HG03469 (cell line): ENCODE measurements around the gene HIVEP3.

ENCODE experiments used
- ATAC-seq: cut with Tn5 transposase; IDR thresholded peaks from one replicate; pipeline ENCODE4 v1.9.1; 2021; ENCODE audit warnings: mild to moderate bottlenecking, moderate library complexity, moderate number of reproducible peaks; ENCODE audit not compliant: unreplicated experiment

HIVEP3 gene

DNA sequence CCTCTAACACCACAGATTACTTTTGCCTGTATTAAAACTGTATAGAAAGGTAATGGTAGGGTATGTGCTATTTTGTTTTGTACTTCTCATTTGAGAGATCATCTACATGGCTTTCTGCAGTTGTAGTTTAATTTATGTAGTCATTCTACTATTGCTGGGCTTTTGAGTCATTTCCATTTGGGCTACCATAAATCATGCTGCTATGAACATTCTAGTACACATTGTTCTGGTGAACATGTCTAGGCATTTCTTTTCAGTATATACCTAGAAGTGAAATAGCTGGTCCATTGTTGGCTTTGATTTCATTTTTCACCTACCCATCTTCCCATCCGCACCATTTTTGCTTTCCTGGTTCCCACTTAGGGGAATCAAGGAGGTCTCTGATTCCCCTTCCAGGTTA, 453.0 kb downstream of the HIVEP3 start:
- ATAC-seq: no peak

DNA sequence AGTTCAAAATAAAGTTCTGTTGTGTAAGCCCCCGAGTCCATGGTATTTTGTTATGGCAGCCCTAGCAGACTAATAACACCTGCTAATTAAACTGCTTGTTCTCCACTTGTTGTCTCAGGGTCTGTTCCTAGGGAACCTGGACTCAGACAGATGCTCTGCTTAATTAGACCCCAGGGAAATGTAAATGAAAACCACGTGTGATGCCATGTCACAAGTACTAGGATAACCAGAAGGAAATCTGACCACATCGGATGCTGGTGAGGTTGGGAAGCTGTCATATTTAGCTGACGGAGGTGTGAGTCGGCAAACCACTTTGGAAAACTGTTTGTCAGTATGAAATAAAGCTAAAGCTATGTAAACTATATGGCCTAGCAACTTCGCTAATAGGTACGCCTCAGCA, 453.8 kb downstream of the HIVEP3 start:
- no peak for ATAC-seq

GRCh38 chr1:41463516-41463915, 455.2 kb downstream of the HIVEP3 start:
- no peak for ATAC-seq

DNA sequence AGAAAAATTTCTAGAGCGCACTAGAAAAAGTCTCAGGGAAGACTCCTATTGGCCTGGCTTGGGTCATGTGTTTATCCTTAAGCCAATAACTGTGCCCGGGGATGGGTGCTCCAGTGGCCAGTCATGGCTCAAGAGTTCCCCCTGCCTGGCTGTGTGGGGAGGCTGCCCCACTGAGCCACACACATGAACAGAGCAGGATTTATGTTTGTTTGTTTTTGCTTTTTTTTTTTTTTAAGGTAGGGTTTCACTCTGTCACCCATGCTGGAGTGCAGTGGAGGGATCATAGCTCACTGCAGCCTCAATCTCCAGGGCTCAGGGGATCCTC, 456.1 kb downstream of the HIVEP3 start:
- ATAC-seq: no peak

DNA sequence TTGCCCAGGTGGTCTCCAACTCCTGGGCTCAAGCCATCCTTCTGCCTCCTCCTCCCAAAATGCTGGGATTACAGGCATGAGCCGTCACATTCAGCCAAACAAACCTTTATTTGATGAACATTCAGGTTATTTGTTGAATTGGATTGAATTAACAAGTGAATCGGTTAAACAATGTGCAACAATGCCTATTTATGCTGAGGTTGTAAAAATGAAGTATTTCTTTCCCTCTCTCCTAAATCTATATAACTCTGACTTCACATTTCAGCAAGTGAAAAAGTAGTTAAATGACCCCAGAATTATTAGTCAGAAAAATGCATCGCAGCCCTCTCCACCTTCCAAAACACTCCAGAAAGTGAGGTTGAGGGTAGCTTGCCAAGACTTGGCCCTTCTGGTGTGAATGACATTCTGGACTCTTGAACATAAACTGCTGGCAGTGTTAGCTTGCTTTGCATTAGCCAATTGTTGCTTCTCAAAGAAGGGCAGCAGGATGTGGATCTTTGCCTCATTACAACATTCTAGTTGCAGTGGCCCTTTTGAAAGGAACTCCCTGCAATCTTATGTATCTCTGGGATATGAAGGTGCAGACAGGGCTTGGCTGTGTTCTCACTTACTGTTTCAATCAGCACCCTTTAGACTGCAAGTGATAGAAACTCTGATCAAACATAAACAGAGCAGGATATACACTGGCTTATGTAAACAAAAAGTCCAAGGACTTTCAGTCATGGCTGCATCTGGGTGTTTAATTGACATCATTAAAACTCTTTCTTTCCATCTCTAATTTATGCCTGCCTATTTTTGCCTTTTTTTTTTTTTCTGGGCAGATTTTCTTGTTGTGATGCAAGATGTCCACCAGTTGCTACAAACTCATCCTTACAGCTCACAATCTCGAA, 456.7 kb downstream of the HIVEP3 start:
- no peak for ATAC-seq

GRCh38 chr1:41456847-41457540, 461.7 kb downstream of the HIVEP3 start:
- ATAC-seq: no peak
